ENCODE results near the gene GOLGA6C.

GRCh38 chr15:75235051-75235673, 23.0 kb upstream of the GOLGA6C start:
- TF ChIP-seq CTCF (IDR thresholded peaks at IDR 0.05) (no peak), POLR2A (IDR thresholded peaks at IDR 0.05) (no peak), POLR2AphosphoS5 (IDR thresholded peaks at IDR 0.05) (no peak)

Data from gastroesophageal sphincter (tissue), 3 donors.